GM18867 (cell line): ENCODE measurements around the gene CDK7.
"Not testable (repeated sequence)": the region's sequence is repeated elsewhere in the genome, so short reads cannot be mapped to it uniquely, and the experiment has no call there.

Experiments used
- ATAC-seq: cut with Tn5 transposase; IDR thresholded peaks from one replicate; pipeline ENCODE4 v1.9.1; 2021; ENCODE audit warnings: mild to moderate bottlenecking, moderate library complexity; ENCODE audit not compliant: unreplicated experiment

The CDK7 gene

DNA sequence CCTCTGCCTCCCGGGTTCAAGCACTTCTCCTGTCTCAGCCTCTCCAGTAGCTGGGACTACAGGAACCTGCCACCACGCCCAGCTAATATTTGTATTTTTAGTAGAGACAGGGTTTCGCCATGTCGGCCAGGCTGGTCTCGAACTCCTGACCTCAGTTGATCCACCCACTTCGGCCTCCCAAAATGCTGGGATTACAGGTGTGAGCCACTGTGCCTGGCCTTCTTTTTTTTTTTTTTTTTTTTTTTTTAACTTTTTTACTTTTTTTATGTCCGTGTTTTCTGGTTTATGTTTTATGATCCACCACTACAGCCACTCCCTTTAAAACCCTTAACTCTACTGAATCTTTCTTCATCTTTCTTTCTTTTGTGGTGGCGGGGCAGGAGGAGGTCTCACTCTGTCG lies 2.0 kb downstream of the CDK7 start:
- ATAC-seq: not testable (repeated sequence)

DNA sequence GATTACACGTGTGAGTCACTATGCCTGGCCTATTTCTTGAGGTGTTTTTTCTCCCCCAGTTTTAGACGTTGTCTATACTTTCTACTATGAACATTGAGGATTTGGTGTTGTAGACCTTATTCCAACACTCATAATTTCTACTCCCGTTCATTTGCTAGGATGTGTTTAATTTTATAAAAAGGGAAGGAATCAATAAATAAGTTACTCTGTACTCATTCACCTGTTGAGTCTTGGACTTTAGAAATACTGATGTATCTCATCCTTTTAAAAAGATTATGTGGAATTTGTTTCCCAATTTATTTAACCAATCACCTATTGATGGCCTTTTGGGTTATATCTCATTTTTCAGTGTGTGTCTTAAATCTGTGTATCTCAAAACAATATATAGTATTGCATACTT lies 3.2 kb downstream of the CDK7 start:
- ATAC-seq: no peak

DNA sequence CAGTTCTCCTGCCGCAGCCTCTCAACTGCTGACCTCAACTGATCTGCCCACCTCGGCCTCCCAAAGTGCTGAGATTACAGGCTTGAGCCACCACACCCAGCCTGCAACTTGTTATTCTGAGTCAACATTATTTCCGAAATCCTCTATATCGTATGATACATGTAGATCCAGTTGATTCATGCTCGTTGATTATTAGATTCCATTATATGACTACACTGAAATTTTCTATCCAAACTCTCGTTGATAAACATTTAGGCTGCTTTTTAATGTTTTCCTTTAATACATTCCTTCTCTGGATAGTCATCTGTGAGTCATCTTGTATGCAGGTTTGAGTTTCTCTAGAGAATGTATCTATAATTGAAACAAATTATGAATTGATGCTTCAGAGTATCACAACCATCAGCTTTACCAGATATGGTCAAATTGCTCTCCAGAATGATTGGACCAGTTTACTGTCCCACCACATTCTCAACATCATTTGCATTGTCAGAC lies 4.1 kb downstream of the CDK7 start:
- no peak for ATAC-seq

DNA sequence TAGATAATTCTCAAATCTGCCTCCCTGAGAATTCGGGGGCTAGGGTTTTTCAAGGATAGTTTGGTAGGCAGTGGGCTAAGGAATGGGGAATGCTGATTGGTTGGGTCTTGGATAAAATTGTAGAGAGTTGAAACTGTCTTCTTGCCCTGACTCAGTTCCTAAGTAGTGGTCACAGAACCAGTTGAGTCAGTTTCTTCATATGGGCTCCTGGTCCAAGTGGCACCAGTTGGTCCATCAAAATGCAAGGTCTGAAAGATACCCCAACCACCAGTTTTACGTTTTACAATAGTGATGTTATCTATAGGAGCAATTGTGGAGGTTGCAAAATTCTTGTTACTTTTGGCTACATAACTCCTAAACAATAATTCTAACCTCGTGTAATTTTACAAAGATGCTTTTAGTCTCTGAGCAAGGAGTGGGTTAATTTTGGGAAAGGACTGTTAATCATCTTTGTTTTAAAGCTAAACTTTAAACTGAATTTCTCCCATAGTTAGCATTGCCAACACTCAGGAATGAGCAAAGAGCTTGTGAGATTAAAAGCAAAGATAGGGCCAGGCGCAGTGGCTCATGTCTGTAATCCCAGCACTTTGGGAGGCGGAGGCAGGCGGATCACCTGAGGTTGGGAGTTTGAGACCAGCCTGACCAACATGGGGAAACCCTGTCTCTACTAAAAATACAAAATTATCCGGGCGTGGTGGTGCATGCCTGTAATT lies 7.7 kb downstream of the CDK7 start:
- no peak for ATAC-seq

DNA sequence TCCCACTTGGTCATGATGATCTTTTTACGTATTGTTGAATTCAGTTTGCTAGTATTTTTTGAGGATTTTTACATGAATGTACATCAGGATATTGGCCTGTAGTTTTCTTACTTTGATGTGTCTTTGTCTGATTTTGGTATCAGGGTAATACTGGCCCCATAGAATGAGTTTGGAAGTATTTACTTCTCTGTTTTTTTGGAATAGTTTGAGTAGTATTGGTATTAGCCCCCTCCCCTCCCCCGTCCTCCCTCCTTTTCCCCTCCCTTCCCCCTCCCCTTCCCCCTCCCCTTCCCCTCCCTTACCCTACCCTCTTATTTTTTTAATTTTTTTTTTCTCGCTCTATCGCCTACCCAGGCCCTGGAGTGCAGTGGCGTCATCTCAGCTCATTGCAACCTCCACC lies 10.3 kb downstream of the CDK7 start:
- no peak for ATAC-seq

DNA sequence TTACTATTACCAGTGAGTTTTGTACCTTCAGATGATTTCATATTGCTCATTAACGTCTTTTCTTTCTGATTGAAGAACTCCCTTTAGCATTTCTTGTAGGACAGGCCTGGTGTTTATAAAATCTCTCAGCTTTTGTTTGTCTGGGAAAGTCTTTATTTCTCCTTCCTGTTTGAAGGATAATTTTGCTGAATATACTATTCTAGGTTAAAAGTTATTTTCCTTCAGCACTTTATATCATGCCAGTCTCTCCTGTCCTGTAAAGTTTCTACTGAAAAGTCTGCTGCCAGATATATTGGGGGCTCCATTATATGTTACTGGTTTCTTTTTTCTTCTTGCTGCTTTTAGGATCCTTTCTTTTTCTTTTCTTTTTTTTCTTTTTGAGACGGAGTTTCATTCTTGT lies 13.3 kb downstream of the CDK7 start:
- ATAC-seq: no peak

DNA sequence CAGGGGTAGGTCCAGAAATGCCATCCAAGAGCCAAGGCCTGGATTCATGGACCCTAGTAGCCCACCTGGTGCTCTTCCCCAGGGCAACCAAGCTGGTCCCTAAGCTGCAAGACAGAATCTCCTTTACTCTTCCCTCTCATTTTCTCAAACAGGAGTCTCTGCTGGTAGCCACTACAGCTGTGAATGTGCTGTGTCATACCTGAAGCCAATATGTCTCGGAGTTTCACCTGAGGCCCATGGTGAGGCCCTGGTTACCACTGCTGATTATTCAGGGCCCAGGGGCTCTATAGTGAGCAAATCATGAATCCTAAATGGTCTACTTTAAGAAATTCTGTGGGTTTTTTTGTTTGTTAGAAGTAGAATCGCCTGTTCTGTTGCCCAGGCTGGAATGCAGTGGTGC lies 15.9 kb downstream of the CDK7 start:
- no peak for ATAC-seq

DNA sequence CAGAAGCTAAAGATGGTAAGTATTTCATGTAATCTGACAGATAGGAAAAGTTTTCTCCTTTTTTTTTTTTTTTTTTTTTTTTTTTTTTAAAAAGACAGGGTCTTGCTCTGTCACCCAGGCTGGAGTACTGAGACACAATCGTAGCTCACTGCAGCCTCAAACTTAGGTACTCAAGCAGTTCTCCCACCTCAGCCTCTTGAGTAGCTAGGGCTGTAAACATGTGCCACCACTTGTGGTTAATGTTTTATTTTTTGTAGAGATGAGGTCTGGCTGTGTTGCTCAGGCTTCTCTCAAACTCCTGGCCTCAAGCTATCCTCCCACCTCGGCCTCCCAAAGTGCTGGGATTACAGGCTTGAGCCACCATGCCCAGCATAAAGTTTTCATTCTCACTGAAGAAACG lies 17.8 kb downstream of the CDK7 start:
- no peak for ATAC-seq

DNA sequence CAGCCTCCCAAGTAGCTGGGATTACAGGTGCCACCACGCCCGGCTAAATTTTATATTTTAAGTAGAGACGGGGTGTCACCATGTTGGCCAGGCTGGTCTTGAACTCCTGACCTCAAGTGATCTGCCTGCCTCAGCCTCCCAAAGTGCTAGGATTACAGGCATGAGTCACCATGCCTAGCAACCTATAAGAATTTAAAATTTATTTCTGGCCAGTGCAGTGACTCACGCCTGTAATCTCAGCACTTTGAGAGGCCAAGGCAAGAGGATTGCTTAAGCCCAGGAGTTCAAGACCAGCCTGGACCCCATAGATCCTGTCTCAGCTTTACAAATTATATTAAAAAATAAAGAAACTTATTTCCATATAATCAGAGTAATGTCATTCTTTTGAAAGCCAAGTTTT lies 21.3 kb downstream of the CDK7 start:
- not testable (repeated sequence) for ATAC-seq

DNA sequence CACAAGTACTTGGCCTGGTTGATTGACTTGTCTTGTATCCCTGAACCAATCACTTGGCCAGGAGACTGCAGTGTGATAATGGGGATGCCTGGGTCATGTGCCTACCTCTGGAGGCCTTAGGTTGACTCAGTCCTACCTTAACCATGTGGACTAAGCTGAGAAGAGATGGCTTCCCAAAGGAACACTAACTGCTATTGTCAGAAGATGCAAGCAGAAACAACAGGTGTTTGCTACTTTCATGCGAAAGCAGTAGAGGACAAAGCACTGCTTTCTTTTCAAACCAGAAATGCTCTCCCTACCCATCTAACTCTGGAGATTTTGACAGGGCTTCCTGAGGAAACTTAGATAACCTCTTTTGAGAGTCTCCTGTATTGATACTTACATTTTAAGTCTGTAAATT lies 22.9 kb downstream of the CDK7 start:
- no peak for ATAC-seq

DNA sequence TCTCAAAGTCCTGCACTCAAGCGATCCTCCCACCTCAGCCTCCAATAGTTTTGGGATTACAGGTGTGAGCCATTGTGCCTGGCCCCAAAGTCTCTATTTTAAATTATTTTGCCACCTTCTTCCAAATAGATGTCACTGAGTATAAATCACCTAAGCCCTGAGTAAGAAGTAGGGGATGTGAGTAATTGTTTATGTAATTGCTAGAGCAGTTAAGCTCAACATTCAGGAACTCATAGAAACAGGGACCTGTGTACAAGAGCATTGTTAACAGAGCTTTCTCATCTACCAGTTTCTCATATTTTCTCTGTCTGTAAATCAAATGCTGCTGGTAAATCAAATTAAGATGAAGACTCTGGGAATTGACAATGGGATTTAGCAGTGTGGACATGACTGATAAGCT lies 26.3 kb downstream of the CDK7 start:
- ATAC-seq: no peak

DNA sequence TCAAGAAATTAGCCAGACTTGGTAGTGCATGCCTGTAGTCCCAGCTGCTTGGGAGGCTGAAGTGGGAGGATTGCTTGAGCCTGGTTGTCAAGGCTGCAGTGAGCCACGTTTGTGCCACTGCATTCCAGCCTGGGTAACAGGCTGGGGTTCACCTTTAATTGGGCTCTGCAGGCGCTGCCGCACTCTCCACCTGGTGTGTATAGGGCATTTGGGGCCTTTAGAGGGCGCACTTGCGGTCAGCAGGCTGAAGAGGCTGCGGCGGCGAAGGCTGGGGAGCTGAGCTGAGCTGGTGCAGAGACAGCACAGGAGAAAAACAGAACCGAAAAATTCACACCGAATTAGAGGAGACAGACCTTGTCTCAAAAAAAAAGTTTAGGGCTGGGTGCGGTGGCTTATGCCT lies 31.2 kb downstream of the CDK7 start:
- ATAC-seq: no peak

DNA sequence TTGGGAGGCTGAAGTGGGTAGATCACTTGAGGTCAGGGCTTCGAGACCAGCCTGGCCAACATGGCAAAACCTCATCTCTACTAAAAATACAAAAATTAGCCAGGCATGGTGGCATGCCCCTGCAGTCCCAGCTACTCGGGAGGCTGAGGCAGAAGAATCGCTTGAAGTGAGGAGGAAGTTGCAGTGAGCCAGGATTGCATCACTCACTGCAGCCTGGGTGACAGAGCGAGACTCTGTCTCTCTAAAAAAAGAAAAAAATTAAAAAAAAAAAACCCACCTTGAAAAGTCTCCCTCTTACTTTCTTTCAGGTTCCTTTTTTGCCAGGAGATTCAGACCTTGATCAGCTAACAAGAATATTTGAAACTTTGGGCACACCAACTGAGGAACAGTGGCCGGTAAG lies 34.2 kb downstream of the CDK7 start:
- no peak for ATAC-seq

DNA sequence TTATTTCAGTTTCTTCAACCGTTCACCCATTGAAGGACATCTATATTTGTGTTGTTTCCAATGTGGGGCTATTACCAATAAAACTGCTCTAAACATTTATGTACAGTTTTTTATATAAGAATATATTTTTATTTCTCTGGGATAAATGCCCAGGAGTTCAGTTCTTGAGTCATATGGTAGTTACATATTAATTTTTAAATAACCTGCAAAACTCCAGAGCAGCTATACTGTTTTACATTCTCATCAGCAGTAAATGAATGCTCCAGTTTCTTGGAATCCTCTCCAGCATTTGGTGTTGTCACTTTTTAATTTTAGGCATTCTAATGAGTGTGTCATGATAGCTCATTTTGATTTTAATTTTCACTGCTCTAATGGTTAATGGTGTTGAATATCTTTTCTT lies 36.2 kb downstream of the CDK7 start:
- no peak for ATAC-seq

DNA sequence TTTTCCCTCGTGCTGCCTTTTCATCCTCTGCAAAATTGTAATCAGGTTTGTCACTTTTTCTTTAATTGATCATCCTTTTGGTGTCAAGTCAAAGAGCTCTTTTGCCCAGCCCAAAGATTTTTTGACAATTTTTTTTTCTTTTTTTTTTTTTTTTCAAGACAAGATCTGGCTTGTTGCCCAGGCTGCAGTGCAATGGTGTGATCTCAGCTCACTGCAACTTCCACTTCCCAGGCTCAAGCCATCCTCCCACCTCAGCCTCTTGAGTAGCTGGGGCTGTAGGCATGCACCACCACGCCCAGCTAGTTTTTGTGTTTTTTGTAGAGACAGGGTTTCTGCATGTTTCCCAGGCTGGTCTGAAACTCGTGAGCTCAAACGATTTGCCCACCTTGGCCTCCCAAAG lies 36.7 kb downstream of the CDK7 start:
- no peak for ATAC-seq

DNA sequence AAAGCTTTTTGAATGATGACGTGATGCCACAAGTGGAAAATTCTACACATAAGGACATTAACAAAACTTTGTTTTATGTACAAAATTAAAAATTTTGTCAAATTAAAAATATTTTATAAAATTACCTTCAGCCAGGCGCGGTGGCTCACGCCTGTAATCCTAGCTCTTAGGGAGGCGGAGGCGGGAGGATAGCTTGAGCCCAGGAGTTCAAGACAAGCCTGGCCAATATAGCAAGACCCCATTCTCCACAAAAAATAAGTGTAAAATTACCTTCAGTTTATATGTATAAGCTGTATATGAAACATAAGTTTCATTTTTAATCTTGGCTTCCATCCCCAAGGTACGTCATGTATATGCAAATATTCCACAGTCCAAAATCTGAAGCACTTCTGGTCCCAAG lies 40.9 kb downstream of the CDK7 start:
- ATAC-seq: no peak

DNA sequence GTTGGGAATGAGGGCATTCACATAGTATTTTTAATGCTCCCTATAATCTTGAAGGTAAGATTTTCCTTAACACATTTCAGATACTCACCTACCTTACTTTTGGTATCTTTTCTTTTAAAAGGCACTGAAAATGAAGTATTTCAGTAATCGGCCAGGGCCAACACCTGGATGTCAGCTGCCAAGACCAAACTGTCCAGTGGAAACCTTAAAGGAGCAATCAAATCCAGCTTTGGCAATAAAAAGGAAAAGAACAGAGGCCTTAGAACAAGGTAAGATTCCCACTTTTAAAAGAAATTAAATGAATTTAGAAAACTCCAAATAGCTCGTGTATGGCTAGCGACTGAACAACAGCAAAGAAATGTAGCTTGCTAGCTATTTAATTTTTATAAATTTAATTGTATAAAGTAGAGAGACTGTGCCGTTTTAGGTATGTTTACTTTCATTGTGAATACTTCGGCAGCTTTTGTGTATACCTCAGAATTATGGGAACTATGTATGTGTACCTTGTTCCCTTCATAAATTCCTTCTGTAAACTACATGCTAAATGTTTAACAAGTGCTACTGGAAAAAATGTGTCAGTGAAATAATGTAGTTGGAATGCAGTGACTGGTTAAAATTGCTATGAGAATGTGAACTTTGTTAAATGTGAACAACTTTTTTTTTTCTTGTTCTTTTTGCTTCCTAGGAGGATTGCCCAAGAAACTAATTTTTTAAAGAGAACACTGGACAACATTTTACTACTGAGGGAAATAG lies 41.9 kb downstream of the CDK7 start:
- no peak for ATAC-seq

DNA sequence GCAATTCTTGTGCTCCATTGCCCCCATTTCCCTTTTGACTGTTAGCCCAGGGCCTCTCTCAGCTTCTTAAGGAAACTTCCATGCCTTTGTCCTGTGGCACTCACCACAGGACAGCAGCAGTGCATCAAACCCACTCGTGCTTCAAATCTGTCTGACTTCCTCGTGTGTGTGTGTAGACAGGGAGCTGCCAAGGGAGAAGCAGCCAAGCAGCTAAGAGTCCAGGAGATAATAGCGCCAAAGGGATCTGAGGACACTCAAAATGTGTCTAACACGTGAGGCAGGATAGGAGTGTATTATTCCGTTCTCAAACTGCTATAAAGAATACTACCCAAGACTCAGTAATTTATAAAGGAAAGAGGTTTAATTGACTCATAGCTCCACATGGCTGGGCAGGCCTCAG lies 44.8 kb downstream of the CDK7 start:
- no peak for ATAC-seq

DNA sequence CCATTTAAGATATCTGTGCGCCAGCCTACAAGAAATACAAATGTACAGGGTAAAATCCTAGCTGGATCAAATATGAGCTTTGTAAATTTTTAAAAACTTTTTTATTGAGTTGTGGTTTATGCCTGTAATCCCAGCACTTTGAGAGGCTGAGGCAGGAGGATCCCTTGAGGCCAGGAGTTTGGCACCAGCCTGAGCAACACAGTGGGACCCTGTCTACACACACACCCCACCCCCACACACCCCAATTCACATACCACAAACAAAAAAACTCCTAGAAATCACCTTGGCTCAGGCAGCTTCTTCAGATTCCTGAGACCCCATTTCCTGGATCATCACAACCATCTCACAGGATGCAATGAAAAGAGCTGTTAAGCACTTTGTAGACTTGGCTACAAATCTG lies 46.4 kb downstream of the CDK7 start:
- no peak for ATAC-seq

DNA sequence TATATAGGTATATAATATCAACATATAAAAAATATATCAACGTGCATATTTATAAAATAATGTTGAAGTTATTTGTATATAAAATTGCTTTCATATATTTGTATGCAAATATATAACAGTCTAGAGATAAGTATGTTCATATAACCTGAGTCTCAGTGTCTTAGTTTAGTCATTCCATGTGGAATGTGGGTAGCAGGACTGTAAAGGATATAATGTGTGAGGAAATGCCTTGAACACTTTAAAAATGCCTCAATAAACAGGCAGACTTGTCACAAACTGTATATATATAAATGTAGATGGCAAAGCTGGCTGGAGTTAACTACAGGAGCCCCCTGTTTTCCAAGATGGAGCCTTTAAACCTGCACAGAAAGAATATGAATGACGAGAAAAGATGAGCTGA lies 49.5 kb downstream of the CDK7 start:
- ATAC-seq: no peak

DNA sequence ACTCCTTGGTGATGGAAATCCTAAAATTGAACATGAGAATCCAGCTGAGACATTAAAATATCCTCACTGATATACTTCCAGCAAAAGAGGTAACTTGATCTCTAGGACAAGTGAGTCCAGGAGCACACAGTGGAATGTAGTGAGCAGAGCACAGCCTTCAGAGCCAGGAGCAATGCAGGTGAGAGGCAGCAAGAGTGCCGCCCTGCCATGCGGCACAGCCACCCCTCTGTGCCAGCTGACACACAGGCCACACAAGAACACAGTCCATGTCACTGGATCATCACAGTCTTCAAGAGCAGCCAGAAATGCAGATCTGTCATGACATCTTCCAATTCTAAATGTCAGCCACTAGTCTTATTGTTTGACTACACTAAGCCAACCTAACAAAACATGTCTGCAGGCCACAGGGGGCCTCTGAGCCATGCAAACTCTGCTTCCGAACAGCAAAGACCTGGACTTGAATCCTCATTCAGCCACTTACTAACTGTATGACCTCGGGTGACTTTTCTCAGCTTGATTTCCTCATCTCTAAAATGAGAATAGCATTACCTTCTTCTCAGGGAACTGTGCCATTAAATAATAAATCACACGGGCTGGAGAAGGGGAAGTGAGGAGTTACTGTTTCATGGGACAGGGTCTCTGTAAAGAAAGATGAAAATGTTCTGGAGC lies 50.9 kb downstream of the CDK7 start:
- ATAC-seq: no peak

DNA sequence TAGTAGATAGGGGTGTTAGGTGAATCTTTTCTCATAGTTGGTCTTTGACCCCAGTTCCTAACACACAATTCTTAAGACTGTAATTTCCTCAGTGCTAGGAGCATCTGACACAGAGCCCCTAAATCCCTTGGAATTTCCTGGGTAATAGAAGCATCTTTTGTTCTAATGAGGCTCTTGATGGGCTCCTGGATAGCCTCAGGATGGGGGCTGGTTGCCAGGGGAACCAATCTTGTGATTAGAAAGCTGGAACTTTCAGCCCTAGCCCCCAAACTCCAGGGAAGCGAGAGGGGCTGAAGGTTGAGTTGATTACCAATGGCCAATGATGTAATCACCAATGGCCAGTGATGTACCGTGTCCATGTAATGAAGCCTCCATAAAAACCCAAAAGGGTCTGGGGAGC lies 53.4 kb downstream of the CDK7 start:
- ATAC-seq: no peak
